Upper lobe of right lung (tissue), 1 donor: ENCODE data around the gene CDC73. TPM values are rescaled to one million over a fixed set of nuclear protein-coding genes. Genes with fewer than 3 reads are reported as not detected.
"Not testable (repeated sequence)": the region's sequence is repeated elsewhere in the genome, so short reads cannot be mapped to it uniquely, and the experiment has no call there.

Experiments
- ATAC-seq: fragments of 200-7000 bp; cut with Tn5 transposase; one replicate; pipeline ENCODE4 v1.9.1; 2020; ENCODE audit warnings: mild to moderate bottlenecking, moderate library complexity
- DNase-seq: peaks from one replicate; pipeline ENCODE4 v3.0.0-alpha.2; 2020
- H3K27ac ChIP-seq: fragments of 200-600 bp; one replicate; pipeline ENCODE4 v1.8.0; 2022
- H3K27me3 ChIP-seq: fragments of 200-600 bp; one replicate; pipeline ENCODE4 v1.8.0; 2022; ENCODE audit warnings: mild to moderate bottlenecking
- H3K36me3 ChIP-seq: fragments of 200-600 bp; one replicate; pipeline ENCODE4 v1.8.0; 2022
- H3K4me1 ChIP-seq: fragments of 200-600 bp; one replicate; pipeline ENCODE4 v1.8.0; 2022
- H3K4me3 ChIP-seq: fragments of 200-600 bp; one replicate; pipeline ENCODE4 v1.8.0; 2022; ENCODE audit warnings: mild to moderate bottlenecking
- H3K9me3 ChIP-seq: fragments of 200-600 bp; one replicate; pipeline ENCODE4 v1.8.0; 2022
- CTCF ChIP-seq: fragments of 200-600 bp; IDR thresholded peaks from one replicate; pipeline ENCODE4 v1.8.0; 2022; ENCODE audit warnings: antibody characterized with exemption
- intact Hi-C: fragments of 100-400 bp; cut with DNase I; formaldehyde crosslinking; loops from one replicate; pipeline ENCODE4 v1.11.0; 2022
- total RNA-seq: library from RNA; stranded (reverse); fragmentation: NEBNext Ultra II Directional; extraction: Animal tissue kit (Norgen Biotek cat#: 25700); gene quantifications from one replicate; pipeline ENCODE4 v1.2.1, GENCODE V29; 2021
- donor health status: DM: no; HTN: yes; CAD: no; lungs with severe emphysema.

CDC73 gene
- total RNA-seq, 1 donor from 2014 or later = 72.6 TPM

- no peak for DNase-seq
- no peak for ATAC-seq
- Histone ChIP-seq H3K27ac (no peak overlapping the region), H3K9me3 (no peaks in the 10 kb centered on the region), H3K27me3 (no peaks in the 10 kb centered on the region), H3K4me3 (no peak overlapping the region), H3K36me3 (no peaks in the 10 kb centered on the region), H3K4me1 (no peaks in the 10 kb centered on the region)
- intact Hi-C loops = no loop called here
- TF ChIP-seq CTCF = no peak
These were observed 153.9 kb downstream of the CDC73 start for GRCh38 chr1:193275773-193276172.

DNA sequence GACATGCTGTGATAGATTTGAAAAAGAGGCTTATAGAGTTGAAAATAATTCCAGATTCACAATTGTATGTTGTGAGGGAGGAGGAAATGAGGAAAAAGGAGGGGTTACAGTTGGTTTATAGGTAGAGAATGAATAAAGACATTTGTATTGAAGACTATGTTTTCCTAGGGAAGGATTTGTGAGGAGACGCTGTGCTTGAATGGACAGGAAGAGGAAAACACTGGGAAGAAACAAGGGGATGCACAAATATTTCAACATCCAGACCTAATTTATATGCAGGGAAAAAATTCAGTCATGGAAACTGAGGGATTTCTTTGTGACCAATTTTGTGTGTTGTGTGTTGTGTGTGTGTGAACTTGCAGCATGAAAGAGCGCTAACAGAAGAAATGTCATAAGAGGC, 157.1 kb downstream of the CDC73 start:
- intact Hi-C loops = no loop called here
- no peak for ATAC-seq
- Histone ChIP-seq H3K4me3 (no peak overlapping the region), H3K27me3 (no peaks in the 10 kb centered on the region), H3K4me1 (no peaks in the 10 kb centered on the region), H3K9me3 (no peaks in the 10 kb centered on the region), H3K36me3 (no peaks in the 10 kb centered on the region), H3K27ac (no peak overlapping the region)
- no peak for DNase-seq
- TF ChIP-seq CTCF = no peak

GRCh38 chr1:193281894-193282293, 160.1 kb downstream of the CDC73 start:
- ATAC-seq = no peak
- no peak overlapping the region for H3K4me3 ChIP-seq
- H3K27ac ChIP-seq = no peak overlapping the region
- H3K36me3 ChIP-seq = no peaks in the 10 kb centered on the region
- no peaks in the 10 kb centered on the region for H3K4me1 ChIP-seq
- H3K9me3 ChIP-seq = no peaks in the 10 kb centered on the region
- no peak for TF ChIP-seq CTCF
- DNase-seq = no peak
- H3K27me3 ChIP-seq = no peaks in the 10 kb centered on the region
- intact Hi-C loops = no loop called here

GRCh38 chr1:193283016-193283415, 161.2 kb downstream of the CDC73 start:
- intact Hi-C loops = no loop called here
- TF ChIP-seq CTCF = no peak
- Histone ChIP-seq H3K4me1 (no peaks in the 10 kb centered on the region), H3K9me3 (no peaks in the 10 kb centered on the region), H3K4me3 (no peak overlapping the region), H3K27ac (no peak overlapping the region), H3K27me3 (no peaks in the 10 kb centered on the region), H3K36me3 (no peaks in the 10 kb centered on the region)
- DNase-seq (no peak), ATAC-seq (no peak)

DNA sequence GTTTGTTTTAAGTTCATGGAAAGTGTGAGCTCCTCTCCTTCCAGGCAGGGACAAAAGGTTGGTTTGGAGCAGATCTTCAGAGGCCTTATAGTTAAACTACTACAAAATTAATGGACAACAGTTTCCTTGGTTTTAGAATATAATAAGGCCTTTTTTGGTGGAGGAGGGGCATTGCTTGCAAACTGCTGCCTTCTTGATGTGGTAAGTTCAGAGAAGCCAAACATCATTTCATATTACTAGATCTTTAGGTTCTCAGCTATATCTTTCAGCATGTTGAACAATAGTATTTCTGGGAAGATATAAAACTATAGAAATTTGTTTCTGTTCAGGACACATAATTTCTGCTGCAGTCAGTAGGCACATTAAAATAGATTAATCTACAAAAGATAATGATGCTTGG, 162.4 kb downstream of the CDC73 start:
- H3K4me3 ChIP-seq = no peak overlapping the region
- H3K27ac ChIP-seq = no peak overlapping the region
- ATAC-seq (no peak), DNase-seq (no peak)
- intact Hi-C loops = no loop called here
- H3K27me3 ChIP-seq = no peaks in the 10 kb centered on the region
- TF ChIP-seq CTCF = no peak
- no peaks in the 10 kb centered on the region for H3K9me3 ChIP-seq
- no peaks in the 10 kb centered on the region for H3K4me1 ChIP-seq
- no peaks in the 10 kb centered on the region for H3K36me3 ChIP-seq

- ATAC-seq = no peak
- Histone ChIP-seq H3K27me3 (no peaks in the 10 kb centered on the region), H3K27ac (no peak overlapping the region), H3K4me3 (no peak overlapping the region), H3K4me1 (no peaks in the 10 kb centered on the region), H3K9me3 (no peaks in the 10 kb centered on the region), H3K36me3 (no peaks in the 10 kb centered on the region)
- intact Hi-C loops = no loop called here
- no peak for TF ChIP-seq CTCF
- DNase-seq = no peak
These were observed 163.8 kb downstream of the CDC73 start for GRCh38 chr1:193285641-193286040.

DNA sequence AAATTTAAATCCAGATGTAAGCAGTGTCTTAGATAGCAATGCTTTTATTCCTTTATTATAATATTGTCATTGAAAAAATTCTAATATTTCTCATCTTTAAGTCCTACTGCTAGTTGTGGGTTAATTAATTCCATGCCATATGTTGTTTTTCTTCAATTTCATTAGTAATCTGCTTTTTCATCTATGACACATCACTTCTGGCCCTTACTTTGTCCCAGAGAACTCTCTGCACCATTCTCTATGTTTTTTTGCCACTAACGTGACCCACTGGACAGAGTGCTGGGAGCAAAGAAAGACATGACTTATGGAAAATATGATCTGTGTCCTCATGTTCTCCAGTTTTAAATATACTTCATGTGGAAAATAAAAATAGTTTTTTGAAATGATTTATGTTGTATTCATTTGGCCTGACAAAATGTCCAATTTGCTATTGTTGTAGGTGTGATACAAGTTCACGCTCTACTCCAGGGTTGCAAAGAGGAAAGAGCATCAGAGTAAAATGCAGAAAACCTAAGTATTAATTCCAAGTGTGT, 166.8 kb downstream of the CDC73 start:
- H3K9me3 ChIP-seq, H3K27me3 ChIP-seq, H3K27ac ChIP-seq, H3K4me3 ChIP-seq, H3K4me1 ChIP-seq, intact Hi-C loops, ATAC-seq, H3K36me3 ChIP-seq, DNase-seq: not testable (repeated sequence)
